HepG2 (cell line): ENCODE results near the gene IFNG. TPM values are rescaled to one million over a fixed set of nuclear protein-coding genes. Genes with fewer than 3 reads are reported as not detected.

Source experiments
- ATAC-seq: fragments of 200-7000 bp; cut with Tn5 transposase; 3 replicates; pipeline ENCODE4 v1.9.1; 2020; ENCODE audit warnings: mild to moderate bottlenecking, moderate library complexity
- BruUV-seq: library from RNA; stranded (reverse); fragments of 400-500 nt; replicated peaks from 2 replicates; lab custom pipeline; 2021; lab: Mats Ljungman, UMichigan
- CTCF ChIA-PET: fragments of 300-600 bp; formaldehyde crosslinking; extraction: SDS; loops from one replicate; lab custom pipeline; 2021; ENCODE audit warnings: low total read pairs, inconsistent platforms, low intra/inter-chr PET ratio; lab: Yijun Ruan, JAX
- POLR2A ChIA-PET: fragments of 350-600 bp; sonication (Branson Sonifier 250); formaldehyde crosslinking; loops from one replicate; lab custom pipeline; 2020; ENCODE audit warnings: antibody characterized with exemption, inconsistent platforms; lab: Yijun Ruan, JAX
- DNase-seq: peaks from one replicate; pipeline ENCODE4 v3.0.0-alpha.2; 2015; ENCODE audit warnings: low spot score
- FAIRE-seq: peaks from 3 replicates; lab custom pipeline; 2011; peaks lifted over from hg19 to GRCh38; lab: Jason Lieb, UNC
- H2AFZ ChIP-seq: one replicate; pipeline ENCODE4 v1.6.1; 2011; ENCODE audit warnings: low read length, inconsistent platforms
- H3K27ac ChIP-seq: fragments of 300-600 bp; 3 replicates; pipeline ENCODE4 v1.8.0; 2011; ENCODE audit warnings: mixed run types, mild to moderate bottlenecking, mixed read lengths, low read length, inconsistent platforms; ENCODE audit not compliant: insufficient read depth; ENCODE audit errors: extremely low read length
- H3K27me3 ChIP-seq, 2 experiments: fragments of 200-600 bp in 1 of 2; 2 replicates in 1 of 2; 3 replicates in 1 of 2; pipeline versions ENCODE4 v1.6.0 to v1.8.0; 2011; ENCODE audit warnings: low read length in 2 of 2, mild to moderate bottlenecking in 2 of 2, moderate library complexity in 2 of 2, inconsistent platforms in 1 of 2; ENCODE audit not compliant: insufficient read depth in 2 of 2, control insufficient read depth in 1 of 2
- H3K36me3 ChIP-seq, 2 experiments: fragments of 200-600 bp in 1 of 2; replicated peaks in 1 of 2; 2 replicates in 1 of 2; 3 replicates in 1 of 2; pipeline versions ENCODE4 v1.5.1 to v1.8.0; 2011; ENCODE audit warnings: low read length in 2 of 2, inconsistent platforms in 1 of 2; ENCODE audit not compliant: insufficient read depth in 2 of 2, control insufficient read depth in 1 of 2
- H3K4me1 ChIP-seq: 2 replicates; pipeline ENCODE4 v1.5.1; 2012; ENCODE audit warnings: low read length, inconsistent platforms; ENCODE audit not compliant: insufficient read depth
- H3K4me2 ChIP-seq: 2 replicates; pipeline ENCODE4 v1.6.0; 2011; ENCODE audit warnings: low read depth, low read length, inconsistent platforms
- H3K4me3 ChIP-seq, 3 experiments: fragments of 200-600 bp in 1 of 3; sonication (generic), shearing (Covaris generic) in 1 of 3; replicated peaks in 1 of 3; 2 replicates each; pipeline ENCODE4 v1.5.1; 2011 to 2016; ENCODE audit warnings: low read length in 3 of 3, inconsistent platforms in 2 of 3, low read depth in 2 of 3, mild to moderate bottlenecking in 2 of 3, control low read depth in 1 of 3, mixed read lengths in 1 of 3; ENCODE audit not compliant: insufficient read depth in 1 of 3
- H3K79me2 ChIP-seq: one replicate; pipeline ENCODE4 v1.6.1; 2011; ENCODE audit warnings: low read length, inconsistent platforms; ENCODE audit not compliant: insufficient read depth
- H3K9ac ChIP-seq: 2 replicates; pipeline ENCODE4 v1.6.0; 2011; ENCODE audit warnings: mild to moderate bottlenecking, low read depth, low read length, inconsistent platforms; ENCODE audit not compliant: insufficient read depth
- H3K9me3 ChIP-seq: 2 replicates; pipeline ENCODE4 v1.5.1; 2012; ENCODE audit warnings: mild to moderate bottlenecking, low read length
- H4K20me1 ChIP-seq: 2 replicates; pipeline ENCODE4 v1.6.0; 2011; ENCODE audit warnings: inconsistent platforms, mild to moderate bottlenecking, low read length, moderate library complexity; ENCODE audit not compliant: insufficient read depth
- HDAC6 ChIP-seq: fragments of 200-600 bp; sonication (generic); IDR thresholded peaks from 2 replicates; pipeline ENCODE4 v1.7.0; 2017; ENCODE audit warnings: mild to moderate bottlenecking, antibody characterized with exemption, low read length, low read depth
- KMT2B ChIP-seq: IDR thresholded peaks from 2 replicates; pipeline ENCODE4 v1.6.1; 2016; ENCODE audit warnings: missing genetic modification reagents, missing compliant biosample characterization
- MEIS1 ChIP-seq: sonication (generic); formaldehyde crosslinking; IDR thresholded peaks from 2 replicates; pipeline ENCODE4 v1.9.0; 2021; ENCODE audit warnings: mild to moderate bottlenecking, missing genetic modification reagents, moderate library complexity, borderline replicate concordance
- TAF15 ChIP-seq: fragments of 200-400 bp; formaldehyde crosslinking; IDR thresholded peaks from one replicate; pipeline ENCODE4 v1.6.1; 2018; ENCODE audit warnings: mild to moderate bottlenecking, low read depth, low read length; ENCODE audit not compliant: poor library complexity, severe bottlenecking
- TBP ChIP-seq: sonication (generic); formaldehyde crosslinking; IDR thresholded peaks from 2 replicates; pipeline ENCODE4 v1.5.0; 2020; ENCODE audit warnings: missing genetic modification reagents
- TP53 ChIP-seq: sonication (generic); formaldehyde crosslinking; conservative IDR thresholded peaks from 2 replicates; pipeline ENCODE4 v1.4.0; 2020; ENCODE audit warnings: missing genetic modification reagents
- WGBS: methylation state at CpG from one replicate; pipeline ENCODE4 v1.1.6; 2017; ENCODE audit warnings: low lambda C conversion rate; 5-methylcytosine and 5-hydroxymethylcytosine counted together
- in situ Hi-C: cut with HindIII; loops from 2 replicates; pipeline ENCODE4 v1.10.0; 2017; ENCODE audit warnings: low pct_unique_long_range_greater_than_20kb; ENCODE audit not compliant: extremely low pct_ligation_motif_present
- intact Hi-C: fragments of 100-400 bp; cut with micrococcal nuclease; formaldehyde crosslinking; loops from one replicate; pipeline ENCODE4 v1.10.0; 2022; ENCODE audit not compliant: unreplicated experiment
- polyA plus RNA-seq, 8 experiments: library from polyadenylated mRNA; depleted of rRNA in 3 of 8; stranded (reverse) in 7 of 8; unstranded in 1 of 8; fragments of >200 nt; fragmentation: Illumina TruSeq in 4 of 8; extraction: Trizol in 4 of 8; gene quantifications; 2 replicates each; pipeline versions ENCODE4 v1.2.1 to v1.2.3, GENCODE V29; 2011 to 2016; ENCODE audit warnings: low read depth in 4 of 8, missing spikeins in 1 of 8, mixed read lengths in 1 of 8; ENCODE audit not compliant: insufficient read depth in 1 of 8
- total RNA-seq, 5 experiments: library from RNA; depleted of rRNA; stranded (reverse); fragments of >200 nt; fragmentation: Illumina TruSeq; extraction: Trizol; gene quantifications; 2 replicates each; pipeline ENCODE4 v1.2.3, GENCODE V29; 2016; ENCODE audit warnings: low read depth in 1 of 5
- TF ChIP-seq, protein P1 (sequence below): sonication (generic); formaldehyde crosslinking; IDR thresholded peaks from 2 replicates; pipeline ENCODE4 v1.9.0; 2022; ENCODE audit warnings: low read depth, missing genetic modification reagents
- TF ChIP-seq, protein P2 (sequence below): sonication (generic); formaldehyde crosslinking; IDR thresholded peaks from 2 replicates; pipeline ENCODE4 v1.4.0; 2020; ENCODE audit warnings: mild to moderate bottlenecking, missing genetic modification reagents

IFNG gene
- total and polyA plus RNA-seq, 2 of the 13 experiments (the other 11 are each of a cell fraction or from before 2014, with no cell fraction given), result not detected

- H3K36me3 ChIP-seq, result no peaks in the 10 kb centered on the region
- TF ChIP-seq, protein P1, sequence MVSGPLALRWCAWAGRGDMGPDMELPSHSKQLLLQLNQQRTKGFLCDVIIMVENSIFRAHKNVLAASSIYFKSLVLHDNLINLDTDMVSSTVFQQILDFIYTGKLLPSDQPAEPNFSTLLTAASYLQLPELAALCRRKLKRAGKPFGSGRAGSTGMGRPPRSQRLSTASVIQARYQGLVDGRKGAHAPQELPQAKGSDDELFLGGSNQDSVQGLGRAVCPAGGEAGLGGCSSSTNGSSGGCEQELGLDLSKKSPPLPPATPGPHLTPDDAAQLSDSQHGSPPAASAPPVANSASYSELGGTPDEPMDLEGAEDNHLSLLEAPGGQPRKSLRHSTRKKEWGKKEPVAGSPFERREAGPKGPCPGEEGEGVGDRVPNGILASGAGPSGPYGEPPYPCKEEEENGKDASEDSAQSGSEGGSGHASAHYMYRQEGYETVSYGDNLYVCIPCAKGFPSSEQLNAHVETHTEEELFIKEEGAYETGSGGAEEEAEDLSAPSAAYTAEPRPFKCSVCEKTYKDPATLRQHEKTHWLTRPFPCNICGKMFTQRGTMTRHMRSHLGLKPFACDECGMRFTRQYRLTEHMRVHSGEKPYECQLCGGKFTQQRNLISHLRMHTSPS (CRISPR knock-in tag), result no peak
- TF ChIP-seq MEIS1 (CRISPR knock-in tag) (no peak), KMT2B (CRISPR knock-in tag) (no peak), HDAC6 (no peak), TP53 (CRISPR knock-in tag) (no peak), TAF15 (no peak), TBP (CRISPR knock-in tag) (no peak)
- TF ChIP-seq, protein P2, sequence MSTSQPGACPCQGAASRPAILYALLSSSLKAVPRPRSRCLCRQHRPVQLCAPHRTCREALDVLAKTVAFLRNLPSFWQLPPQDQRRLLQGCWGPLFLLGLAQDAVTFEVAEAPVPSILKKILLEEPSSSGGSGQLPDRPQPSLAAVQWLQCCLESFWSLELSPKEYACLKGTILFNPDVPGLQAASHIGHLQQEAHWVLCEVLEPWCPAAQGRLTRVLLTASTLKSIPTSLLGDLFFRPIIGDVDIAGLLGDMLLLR (CRISPR knock-in tag), result no peak
- H3K9ac ChIP-seq, result no peak overlapping the region
- H3K4me2 ChIP-seq, result no peak overlapping the region
- ATAC-seq (no peak), FAIRE-seq (no peak), DNase-seq (no peak)
- H2AFZ ChIP-seq, result no peak overlapping the region
- POLR2A ChIA-PET, result no interaction called here
- H3K9me3 ChIP-seq, result no peaks in the 10 kb centered on the region
- H3K79me2 ChIP-seq, result no peaks in the 10 kb centered on the region
- BruUV-seq, result no TSS peak
- no peak overlapping the region for H3K4me3 ChIP-seq
- intact Hi-C loops, result no loop called here
- H3K27ac ChIP-seq, result no peak overlapping the region
- H3K4me1 ChIP-seq, result no peaks in the 10 kb centered on the region
- in situ Hi-C loops, result no loop called here
- no peaks in the 10 kb centered on the region for H4K20me1 ChIP-seq
- H3K27me3 ChIP-seq, result no peaks in the 10 kb centered on the region; a peak in 1 of 5 replicates
- WGBS, result 0% methylated on average over 2 of the region's 2 CpGs
- CTCF ChIA-PET, result no interaction called here
Observed at GRCh38 chr12:68170726-68171125, 11.2 kb upstream of the IFNG start.
